ENCODE measurements around the gene TIMM9.

TIMM9 gene

GRCh38 chr14:58408681-58409215, 18.6 kb downstream of the TIMM9 start:
- CTCF ChIA-PET = interaction anchor here (1.4 kb wide), 1 partner anchor 13 kb away, joined by 4 read pairs; the partner anchor contains the start of gene TOMM20L

GRCh38 chr14:58401587-58401986, 25.7 kb downstream of the TIMM9 start:
- no peak overlapping the region for H3K27ac ChIP-seq
- ChIA-PET CTCF (no interaction called here), POLR2A (ENCODE audit: low non-redundant PET) (no interaction called here)
- no peak for DNase-seq (ENCODE audit: low spot score)
- TF ChIP-seq CTCF (conservative IDR thresholded peaks at IDR 0.05; ENCODE audit: low read depth) = no peak

More at GRCh38 chr14:58408681-58409215, 18.6 kb downstream of the TIMM9 start:
- no peak for TF ChIP-seq CTCF (conservative IDR thresholded peaks at IDR 0.05; ENCODE audit: low read depth)
- no peak overlapping the region for H3K27ac ChIP-seq
- POLR2A ChIA-PET (ENCODE audit: low non-redundant PET) = interaction anchor here (0.5 kb wide), 1 partner anchor 82 kb away, joined by 3 read pairs; no protein-coding TSS in a partner anchor
- DNase-seq (ENCODE audit: low spot score) = no peak

- no peak overlapping the region for H3K27ac ChIP-seq
- ChIA-PET POLR2A (ENCODE audit: low non-redundant PET) (no interaction called here), CTCF (no interaction called here)
- DNase-seq (ENCODE audit: low spot score) = no peak
- TF ChIP-seq CTCF (conservative IDR thresholded peaks at IDR 0.05; ENCODE audit: low read depth) = no peak
Observed at GRCh38 chr14:58398895-58399294, 28.4 kb downstream of the TIMM9 start.

- H3K27ac ChIP-seq = no peak overlapping the region
- CTCF ChIA-PET = no interaction called here
- DNase-seq (ENCODE audit: low spot score) = no peak
- TF ChIP-seq CTCF (conservative IDR thresholded peaks at IDR 0.05; ENCODE audit: low read depth) = no peak
- POLR2A ChIA-PET (ENCODE audit: low non-redundant PET) = no interaction called here
Observed at GRCh38 chr14:58398495-58398894, 28.8 kb downstream of the TIMM9 start.

GRCh38 chr14:58397156-58397555, 30.2 kb downstream of the TIMM9 start:
- ChIA-PET CTCF (interaction anchor here (0.6 kb wide), 2 partner anchors 22 to 26 kb away, joined by 3 to 8 read pairs; no protein-coding TSS in a partner anchor), POLR2A (ENCODE audit: low non-redundant PET) (no interaction called here)
- TF ChIP-seq CTCF (conservative IDR thresholded peaks at IDR 0.05; ENCODE audit: low read depth) = no peak
- H3K27ac ChIP-seq = no peak overlapping the region
- no peak for DNase-seq (ENCODE audit: low spot score)

GRCh38 chr14:58395812-58396788, 31.2 kb downstream of the TIMM9 start, which contains the start of gene TOMM20L:
Gene TOMM20L (plus strand): TSS chr14:58395930. CDS start chr14:58395958, 28 bp downstream.
- peak; percentile 90 for TF ChIP-seq CTCF (conservative IDR thresholded peaks at IDR 0.05; ENCODE audit: low read depth)
- ChIA-PET POLR2A (ENCODE audit: low non-redundant PET) (no interaction called here), CTCF (interaction anchor here (0.6 to 1.5 kb wide), 11 partner anchors 10 to 206 kb away, joined by 3 to 6 read pairs (median 3); partner anchors contain the start of genes KIAA0586 and TIMM9)
- peak within 1 kb of the TSS; percentile 39; the same call in 1 of the 2 replicates for H3K27ac ChIP-seq
- DNase-seq (ENCODE audit: low spot score) = peak; percentile 62

Data from RWPE1 (cell line).